ENCODE data around the gene TRERF1.

GRCh38 chr6:42443312-42444060 lies 8.2 kb downstream of the TRERF1 start:
- TF ChIP-seq POLR2A (IDR thresholded peaks at IDR 0.05) (no peak), CTCF (IDR thresholded peaks at IDR 0.05) (no peak)
